ENCODE results near the gene CLCN4. TPM values are rescaled to one million over a fixed set of nuclear protein-coding genes. Genes with fewer than 3 reads are reported as not detected.

Gene CLCN4
- total and polyA plus RNA-seq, 10 of the 15 experiments (the other 5 are each of a cell fraction or from before 2014, with no cell fraction given), result 0.90 to 6.9 (median 2.9) TPM

- WGBS (ENCODE audit: insufficient coverage, insufficient replicate concordance, low lambda C conversion rate, missing lambda C conversion rate), result 44% methylated on average over 4 of the region's 4 CpGs
- H3K4me1 ChIP-seq (ENCODE audit: control insufficient read depth, insufficient read depth, low read length), result peaks cover 3% of the 10 kb centered on the region; the same call in 1 of the 2 replicates
Observed at GRCh38 chrX:10195425-10195824, 38.6 kb downstream of the CLCN4 start.

GRCh38 chrX:10195947-10196346 lies 39.2 kb downstream of the CLCN4 start:
- BruUV-seq (replicated peaks), result no TSS peak
- ChIA-PET POLR2A (no interaction called here), SMC1A (ENCODE audit: uncharacterized antibody, unreplicated experiment) (interaction anchor here (0.6 to 1.0 kb wide), 2 partner anchors 385 to 402 kb away, joined by 3 read pairs; no protein-coding TSS in a partner anchor), RAD21 (ENCODE audit: unreplicated experiment) (no interaction called here), CTCF (interaction anchor here (0.7 to 4.5 kb wide), 5 partner anchors 46 to 915 kb away, joined by 3 to 16 read pairs (median 3); partner anchors contain the start of gene HCCS)
- no peak overlapping the region for H2AFZ ChIP-seq (ENCODE audit: control insufficient read depth, low read depth, low read length)
- H3K9ac ChIP-seq (ENCODE audit: control insufficient read depth, insufficient read depth, low read length), result no peak overlapping the region
- H4K20me1 ChIP-seq (ENCODE audit: control insufficient read depth, insufficient read depth), result no peaks in the 10 kb centered on the region
- intact Hi-C loops (cut with micrococcal nuclease; ENCODE audit: unreplicated experiment), result no loop called here
- no peak overlapping the region for H3K4me3 ChIP-seq
- H3K4me1 ChIP-seq (ENCODE audit: control insufficient read depth, insufficient read depth, low read length), result peaks cover 3% of the 10 kb centered on the region; the same call in 1 of the 2 replicates
- no peak overlapping the region for H3K27ac ChIP-seq (ENCODE audit: control insufficient read depth, insufficient read depth)
- no peaks in the 10 kb centered on the region for H3K9me3 ChIP-seq (replicated peaks; ENCODE audit: control insufficient read depth, insufficient read depth, low read length)
- H3K4me2 ChIP-seq (ENCODE audit: control insufficient read depth, insufficient read depth), result no peak overlapping the region
- in situ Hi-C loops (cut with MboI), result loop anchor here (10.0 to 25.0 kb wide), 2 partner anchors 129 to 1591 kb away; no protein-coding TSS in a partner anchor
- H3K27me3 ChIP-seq (replicated peaks in 1 of 2; ENCODE audit: control insufficient read depth in 2 of 2, insufficient read depth in 2 of 2, low read length in 1 of 2), result 0 out of 4 replicates have a peak, but pooled peaks cover 0 to 1% of the 10 kb centered on the region in 2 experiments
- FAIRE-seq (no peak), ATAC-seq (no peak), DNase-seq (ENCODE audit: low read depth, low spot score) (no peak)
- no peaks in the 10 kb centered on the region for H3K79me2 ChIP-seq (ENCODE audit: control insufficient read depth, insufficient read depth, low read length)
- no peaks in the 10 kb centered on the region for H3K36me3 ChIP-seq (ENCODE audit: control insufficient read depth in 2 of 2, insufficient read depth in 2 of 2, low read length in 1 of 2)
- no peak for TF ChIP-seq ATF3 (IDR thresholded peaks at IDR 0.05; ENCODE audit: borderline replicate concordance, extremely low read depth, low read depth, low read length)
- no peak for TF ChIP-seq NFXL1 (IDR thresholded peaks at IDR 0.05; ENCODE audit: borderline replicate concordance)
- no peak for TF ChIP-seq TARDBP (IDR thresholded peaks at IDR 0.05; ENCODE audit: borderline replicate concordance)
- no peak for TF ChIP-seq GATAD2B (conservative IDR thresholded peaks at IDR 0.05; ENCODE audit: low read depth)
- TF ChIP-seq ELK1 (IDR thresholded peaks at IDR 0.05; ENCODE audit: low read depth, low read length), result no peak
- no peak for TF ChIP-seq HDAC6 (IDR thresholded peaks at IDR 0.05; ENCODE audit: unreplicated experiment)

More at GRCh38 chrX:10195425-10195824, 38.6 kb downstream of the CLCN4 start:
- Histone ChIP-seq H3K27me3 (replicated peaks in 1 of 2; ENCODE audit: control insufficient read depth in 2 of 2, insufficient read depth in 2 of 2, low read length in 1 of 2) (0 out of 4 replicates have a peak, but pooled peaks cover 0 to 1% of the 10 kb centered on the region in 2 experiments), H3K27ac (ENCODE audit: control insufficient read depth, insufficient read depth) (no peak overlapping the region), H3K4me2 (ENCODE audit: control insufficient read depth, insufficient read depth) (no peak overlapping the region), H3K79me2 (ENCODE audit: control insufficient read depth, insufficient read depth, low read length) (no peaks in the 10 kb centered on the region), H3K9me3 (replicated peaks; ENCODE audit: control insufficient read depth, insufficient read depth, low read length) (no peaks in the 10 kb centered on the region), H3K4me3 (no peak overlapping the region), H3K9ac (ENCODE audit: control insufficient read depth, insufficient read depth, low read length) (no peak overlapping the region), H4K20me1 (ENCODE audit: control insufficient read depth, insufficient read depth) (no peaks in the 10 kb centered on the region), H2AFZ (ENCODE audit: control insufficient read depth, low read depth, low read length) (no peak overlapping the region), H3K36me3 (ENCODE audit: control insufficient read depth in 2 of 2, insufficient read depth in 2 of 2, low read length in 1 of 2) (no peaks in the 10 kb centered on the region)
- ChIA-PET POLR2A (no interaction called here), CTCF (interaction anchor here (1.0 to 4.5 kb wide), 4 partner anchors 45 to 527 kb away, joined by 3 to 16 read pairs (median 4); no protein-coding TSS in a partner anchor), SMC1A (ENCODE audit: uncharacterized antibody, unreplicated experiment) (interaction anchor here (1.0 kb wide), 1 partner anchor 403 kb away, joined by 3 read pairs; no protein-coding TSS in a partner anchor), RAD21 (ENCODE audit: unreplicated experiment) (no interaction called here)
- intact Hi-C loops (cut with micrococcal nuclease; ENCODE audit: unreplicated experiment), result no loop called here
- BruUV-seq (replicated peaks), result no TSS peak
- DNase-seq (ENCODE audit: low read depth, low spot score) (no peak), ATAC-seq (no peak), FAIRE-seq (no peak)
- TF ChIP-seq HDAC2 (IDR thresholded peaks at IDR 0.05), result no peak
- no peak for TF ChIP-seq MLLT1 (IDR thresholded peaks at IDR 0.05)
- in situ Hi-C loops (cut with MboI), result loop anchor here (10.0 to 25.0 kb wide), 2 partner anchors 129 to 1592 kb away; no protein-coding TSS in a partner anchor

Measured in GM12878 (cell line).